Measurements from ENCODE around the gene PPP2R1B. TPM values are rescaled to one million over a fixed set of nuclear protein-coding genes. Genes with fewer than 3 reads are reported as not detected.

PPP2R1B gene
- total RNA-seq, 2 donors from 2014 or later: 15.4 to 41.4 TPM

GRCh38 chr11:111715142-111715816, 50.9 kb downstream of the PPP2R1B start:
- WGBS: 83% methylated on average over 5 of the region's 5 CpGs
- no peak for TF ChIP-seq POLR2AphosphoS5 (IDR thresholded peaks at IDR 0.05)
- no peak for TF ChIP-seq POLR2A (IDR thresholded peaks at IDR 0.05)
- TF ChIP-seq CTCF (IDR thresholded peaks at IDR 0.05): no peak
- Histone ChIP-seq H3K27ac (no peak overlapping the region), H3K4me1 (replicated peaks) (peaks cover 4% of the 10 kb centered on the region), H3K36me3 (no peaks in the 10 kb centered on the region), H3K4me3 (no peak overlapping the region), H3K9me3 (no peaks in the 10 kb centered on the region), H3K27me3 (replicated peaks; ENCODE audit: insufficient read depth) (no peaks in the 10 kb centered on the region)
- no peak for DNase-seq (ENCODE audit: low spot score)
- intact Hi-C loops (cut with DNase I): no loop called here

DNA sequence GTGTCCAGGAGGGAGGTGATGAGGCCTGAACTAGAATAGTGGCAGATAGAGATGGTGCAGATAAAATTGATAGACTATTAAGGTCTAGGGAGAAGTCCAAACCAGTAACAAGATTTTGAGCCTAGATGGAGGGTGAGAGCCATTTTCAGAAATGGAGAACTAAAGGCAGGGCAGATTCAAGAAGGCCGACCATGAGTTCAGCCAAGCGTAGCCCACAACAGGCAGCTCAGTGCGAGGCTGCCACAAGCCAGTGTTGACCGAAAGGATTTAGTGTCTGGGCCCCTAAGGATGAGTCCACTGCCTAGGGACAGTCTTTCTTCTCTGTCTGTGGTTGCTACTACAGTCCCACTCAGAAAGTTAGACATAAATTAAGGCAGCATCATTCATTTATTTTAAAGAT, 51.7 kb downstream of the PPP2R1B start:
- 89% methylated on average over 4 of the region's 4 CpGs for WGBS
- DNase-seq (ENCODE audit: low spot score): no peak
- TF ChIP-seq POLR2AphosphoS5 (IDR thresholded peaks at IDR 0.05) (no peak), CTCF (IDR thresholded peaks at IDR 0.05) (no peak), POLR2A (IDR thresholded peaks at IDR 0.05) (no peak)
- intact Hi-C loops (cut with DNase I): no loop called here
- H3K27ac ChIP-seq: no peak overlapping the region
- no peaks in the 10 kb centered on the region for H3K27me3 ChIP-seq (replicated peaks; ENCODE audit: insufficient read depth)
- no peaks in the 10 kb centered on the region for H3K36me3 ChIP-seq
- H3K9me3 ChIP-seq: no peaks in the 10 kb centered on the region
- H3K4me1 ChIP-seq (replicated peaks): peaks cover 4% of the 10 kb centered on the region
- no peak overlapping the region for H3K4me3 ChIP-seq

- H3K4me3 ChIP-seq: no peak overlapping the region
- intact Hi-C loops (cut with DNase I): no loop called here
- no peak overlapping the region for H3K27ac ChIP-seq
- no peaks in the 10 kb centered on the region for H3K27me3 ChIP-seq (replicated peaks; ENCODE audit: insufficient read depth)
- WGBS: 82% methylated on average over 5 of the region's 5 CpGs
- no peak for DNase-seq (ENCODE audit: low spot score)
- TF ChIP-seq CTCF (IDR thresholded peaks at IDR 0.05): no peak
- TF ChIP-seq POLR2AphosphoS5 (IDR thresholded peaks at IDR 0.05): no peak
- TF ChIP-seq POLR2A (IDR thresholded peaks at IDR 0.05): no peak
- H3K9me3 ChIP-seq: no peaks in the 10 kb centered on the region
- H3K4me1 ChIP-seq (replicated peaks): no peaks in the 10 kb centered on the region
- no peaks in the 10 kb centered on the region for H3K36me3 ChIP-seq
These were observed 58.5 kb downstream of the PPP2R1B start for GRCh38 chr11:111707691-111708067.

DNA sequence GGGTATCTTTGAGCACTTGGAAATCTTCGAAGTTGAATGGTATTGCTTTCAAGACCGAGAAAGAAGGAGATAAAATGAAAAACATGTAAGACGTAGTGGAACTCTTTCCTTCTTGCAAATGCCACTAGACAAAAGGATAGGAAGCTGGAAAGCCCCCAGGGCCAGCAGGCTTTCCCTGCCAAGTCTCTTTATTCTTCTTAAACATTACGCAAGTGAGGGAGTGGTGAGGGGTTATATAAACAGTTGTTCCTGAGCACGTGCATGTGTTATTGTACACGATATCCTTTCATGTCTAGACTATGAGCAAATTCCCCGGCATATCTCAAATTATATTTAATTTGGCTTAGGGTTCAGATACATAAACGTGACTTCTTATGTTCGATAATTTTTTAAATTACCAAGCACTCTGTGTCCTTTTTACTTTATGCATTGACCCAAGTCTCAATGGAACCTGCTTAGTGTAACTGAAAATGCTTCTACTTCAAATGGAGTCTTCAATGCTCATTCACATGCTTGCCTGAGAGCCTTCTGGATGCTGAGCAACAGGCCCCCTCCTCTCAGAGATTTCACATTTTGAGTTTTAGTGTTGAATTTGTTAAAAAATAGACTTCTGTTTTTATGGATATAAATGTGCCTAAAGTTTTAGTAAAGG, 59.0 kb downstream of the PPP2R1B start:
- no peaks in the 10 kb centered on the region for H3K4me1 ChIP-seq (replicated peaks)
- WGBS: 18% methylated on average over 9 of the region's 9 CpGs
- no peaks in the 10 kb centered on the region for H3K9me3 ChIP-seq
- no peak overlapping the region for H3K27ac ChIP-seq
- H3K27me3 ChIP-seq (replicated peaks; ENCODE audit: insufficient read depth): no peaks in the 10 kb centered on the region
- H3K36me3 ChIP-seq: no peaks in the 10 kb centered on the region
- no peak overlapping the region for H3K4me3 ChIP-seq
- TF ChIP-seq POLR2A (IDR thresholded peaks at IDR 0.05) (no peak), POLR2AphosphoS5 (IDR thresholded peaks at IDR 0.05) (peak; percentile 92), CTCF (IDR thresholded peaks at IDR 0.05) (no peak)
- intact Hi-C loops (cut with DNase I): no loop called here
- DNase-seq (ENCODE audit: low spot score): peak; percentile 82

GRCh38 chr11:111703576-111703975, 62.6 kb downstream of the PPP2R1B start:
- no peak overlapping the region for H3K27ac ChIP-seq
- no peak for DNase-seq (ENCODE audit: low spot score)
- intact Hi-C loops (cut with DNase I): no loop called here

More at GRCh38 chr11:111703576-111703975, 62.6 kb downstream of the PPP2R1B start:
- no peaks in the 10 kb centered on the region for H3K27me3 ChIP-seq (replicated peaks; ENCODE audit: insufficient read depth)
- H3K4me1 ChIP-seq (replicated peaks): no peaks in the 10 kb centered on the region
- TF ChIP-seq POLR2A (IDR thresholded peaks at IDR 0.05): no peak
- no peak for TF ChIP-seq POLR2AphosphoS5 (IDR thresholded peaks at IDR 0.05)
- no peak for TF ChIP-seq CTCF (IDR thresholded peaks at IDR 0.05)
- no peaks in the 10 kb centered on the region for H3K9me3 ChIP-seq
- no peaks in the 10 kb centered on the region for H3K36me3 ChIP-seq
- no peak overlapping the region for H3K4me3 ChIP-seq
- WGBS: 53% methylated on average over 1 of the region's 1 CpG

All from prostate gland (tissue), 2 donors.